Activated CD8-positive, alpha-beta memory T cell treated with anti-CD3 and anti-CD28 coated beads for 1 hour (primary cell): ENCODE results near the gene PCBP4.

Experiments
- DNase-seq, 2 donors: peaks; one replicate each; pipeline ENCODE4 v3.0.0-alpha.2; 2020; ENCODE audit warnings: low read depth in 1 of 2; ENCODE audit errors: extremely low read depth in 1 of 2

The PCBP4 gene

DNA sequence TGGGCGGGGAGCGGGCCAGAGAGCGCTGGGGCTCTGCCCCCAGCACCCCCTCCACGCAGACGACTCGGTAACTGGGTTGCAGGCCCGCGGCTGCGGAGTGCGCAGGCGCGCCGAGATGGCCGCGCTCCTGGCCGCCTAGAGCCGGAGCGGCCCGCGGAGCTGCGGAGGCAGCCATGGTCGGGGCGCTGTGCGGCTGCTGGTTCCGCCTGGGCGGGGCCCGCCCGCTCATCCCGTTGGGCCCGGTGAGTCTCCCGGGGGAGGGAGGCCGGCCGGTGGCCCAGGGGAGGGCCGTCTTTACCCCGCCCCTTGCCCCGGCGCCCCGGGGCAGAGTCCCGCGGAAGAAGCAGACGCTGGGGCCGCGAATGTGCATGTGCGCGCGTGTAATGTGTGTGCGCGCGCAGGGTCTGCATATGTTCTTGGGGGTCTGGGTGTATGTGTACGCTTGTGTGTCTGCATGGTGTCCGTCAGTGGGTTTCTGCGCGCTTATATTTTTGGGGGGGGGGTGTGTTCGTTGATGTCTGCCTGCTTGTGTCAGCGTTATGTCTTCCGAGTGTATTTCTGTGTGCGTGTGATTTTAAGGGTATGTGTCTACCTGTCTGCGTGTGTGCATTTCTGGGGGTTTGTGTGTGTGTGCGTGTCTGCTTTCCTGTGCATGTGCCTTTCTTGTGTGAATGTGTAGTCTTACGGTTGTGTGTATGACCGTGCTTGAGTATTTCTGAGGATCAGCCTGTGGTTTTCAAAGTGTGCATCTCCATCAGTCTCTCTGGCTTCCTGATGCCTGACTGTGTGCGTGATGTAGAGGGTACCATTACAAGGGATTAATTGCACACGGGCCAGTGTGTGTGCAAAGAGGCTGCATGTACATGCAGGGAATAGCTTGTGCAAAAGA lies 8.0 kb upstream of the PCBP4 start, which contains the start of gene ABHD14A:
Gene ABHD14A, plus strand, starts transcription at position 102 of the 889 bp plus-strand sequence. Its CDS starts 72 bp downstream, at position 174.
- DNase-seq = peak in 1 of 2 donors; percentile 54

DNA sequence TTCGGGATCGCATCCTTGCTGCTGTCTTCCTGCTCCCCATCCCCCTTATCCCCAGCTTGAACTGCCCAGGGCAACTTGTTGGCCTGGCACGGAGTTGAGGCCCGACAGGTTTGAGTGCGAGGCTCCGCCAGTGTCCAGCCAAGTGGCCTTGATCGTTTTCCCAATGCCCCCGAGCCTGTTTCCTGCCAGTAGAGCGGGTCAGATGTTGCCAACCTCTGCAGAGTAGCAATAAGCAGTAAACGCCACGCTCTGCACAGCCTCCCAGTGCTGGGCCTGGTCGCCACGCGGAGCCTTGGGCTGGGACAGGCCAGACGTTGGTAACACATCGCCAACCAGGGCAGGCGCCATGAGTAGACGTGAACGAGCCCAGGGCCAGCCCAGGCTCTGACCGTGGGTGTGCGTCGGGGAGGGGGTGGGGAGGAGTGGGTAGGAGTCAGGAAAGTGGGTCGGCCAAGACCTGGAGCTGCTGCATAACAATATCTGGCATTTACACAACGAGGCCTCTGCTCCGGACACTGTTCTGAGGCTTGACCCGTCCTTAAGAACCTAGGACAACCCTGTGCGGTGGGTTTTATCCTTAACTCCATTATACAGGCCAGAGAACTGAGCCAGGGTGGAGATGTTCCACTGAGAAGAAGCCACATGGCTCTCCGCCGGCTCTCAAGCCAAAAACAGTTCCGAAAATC lies 7.2 kb upstream of the PCBP4 start:
- no peak for DNase-seq

DNA sequence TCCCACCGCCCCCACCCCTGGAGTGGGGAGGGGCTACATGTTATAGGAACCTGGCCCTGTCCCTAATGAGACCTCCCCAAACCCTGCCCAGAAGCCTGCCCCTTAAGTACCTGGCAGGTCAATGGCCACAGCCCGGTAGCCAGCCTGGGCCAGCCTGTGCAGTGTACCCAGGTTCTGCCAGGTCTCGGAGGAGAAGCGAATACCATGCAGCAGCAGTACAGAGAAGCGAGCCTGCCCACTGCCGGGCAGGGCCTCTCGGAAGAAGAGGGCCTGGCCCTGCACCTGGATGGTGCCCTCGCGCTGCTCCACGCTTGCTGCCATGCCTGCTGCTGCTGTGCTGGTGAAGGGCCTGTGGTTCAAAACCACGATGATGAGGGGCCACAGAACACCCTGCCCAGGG lies 4.1 kb upstream of the PCBP4 start:
- no peak for DNase-seq

DNA sequence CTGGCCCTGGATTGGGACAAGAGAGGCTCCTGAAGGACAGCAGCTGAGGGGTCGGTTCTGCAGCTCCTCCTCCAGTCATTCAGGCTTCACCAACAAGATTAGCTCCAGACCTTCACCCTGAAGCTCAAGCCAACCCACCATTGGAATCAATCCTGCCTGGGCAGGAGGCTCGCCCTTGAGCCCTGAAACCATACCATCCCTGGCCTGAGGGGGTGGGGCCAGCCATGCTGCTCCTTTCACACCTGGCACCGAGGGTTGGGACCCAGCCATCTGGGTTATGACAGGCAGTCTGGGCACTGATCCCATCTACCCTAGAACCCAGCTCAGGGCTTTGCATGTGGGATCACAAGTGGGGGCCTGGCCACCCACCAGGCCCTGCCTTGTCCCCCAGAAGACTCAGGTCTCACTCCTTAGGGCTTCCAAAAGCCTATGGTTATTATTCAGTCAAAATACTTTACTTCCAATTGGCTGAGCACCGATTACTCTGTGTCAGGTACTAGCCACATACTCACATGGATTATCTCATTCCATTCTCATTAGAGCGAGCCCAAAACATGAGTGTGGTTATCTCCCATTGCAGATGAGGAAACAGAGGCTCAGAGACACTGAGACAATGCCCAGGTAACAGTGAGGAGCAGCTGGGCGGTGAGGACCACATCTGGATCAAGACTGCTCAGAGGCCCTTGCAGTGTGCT lies 3.5 kb upstream of the PCBP4 start:
- no peak for DNase-seq

DNA sequence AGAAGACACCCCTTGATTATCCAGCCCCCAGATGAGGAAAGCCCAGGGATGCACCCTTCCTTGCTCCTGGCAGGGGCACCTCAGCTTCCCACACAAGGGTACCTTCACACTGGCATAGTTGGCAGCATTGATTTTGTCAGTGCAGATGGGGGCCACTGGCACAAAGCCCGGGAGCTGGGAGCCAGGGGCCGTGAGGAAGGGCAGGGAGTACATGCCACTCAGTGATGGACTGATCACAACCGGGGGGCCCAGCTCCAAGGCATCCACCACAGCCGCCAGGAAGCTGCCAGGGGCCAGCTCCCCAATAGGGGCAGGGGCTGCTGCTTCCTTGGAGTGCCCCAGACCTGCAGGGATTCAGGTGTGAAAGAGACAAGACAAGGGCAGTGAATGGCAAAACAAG lies 2.6 kb upstream of the PCBP4 start:
- DNase-seq = no peak

DNA sequence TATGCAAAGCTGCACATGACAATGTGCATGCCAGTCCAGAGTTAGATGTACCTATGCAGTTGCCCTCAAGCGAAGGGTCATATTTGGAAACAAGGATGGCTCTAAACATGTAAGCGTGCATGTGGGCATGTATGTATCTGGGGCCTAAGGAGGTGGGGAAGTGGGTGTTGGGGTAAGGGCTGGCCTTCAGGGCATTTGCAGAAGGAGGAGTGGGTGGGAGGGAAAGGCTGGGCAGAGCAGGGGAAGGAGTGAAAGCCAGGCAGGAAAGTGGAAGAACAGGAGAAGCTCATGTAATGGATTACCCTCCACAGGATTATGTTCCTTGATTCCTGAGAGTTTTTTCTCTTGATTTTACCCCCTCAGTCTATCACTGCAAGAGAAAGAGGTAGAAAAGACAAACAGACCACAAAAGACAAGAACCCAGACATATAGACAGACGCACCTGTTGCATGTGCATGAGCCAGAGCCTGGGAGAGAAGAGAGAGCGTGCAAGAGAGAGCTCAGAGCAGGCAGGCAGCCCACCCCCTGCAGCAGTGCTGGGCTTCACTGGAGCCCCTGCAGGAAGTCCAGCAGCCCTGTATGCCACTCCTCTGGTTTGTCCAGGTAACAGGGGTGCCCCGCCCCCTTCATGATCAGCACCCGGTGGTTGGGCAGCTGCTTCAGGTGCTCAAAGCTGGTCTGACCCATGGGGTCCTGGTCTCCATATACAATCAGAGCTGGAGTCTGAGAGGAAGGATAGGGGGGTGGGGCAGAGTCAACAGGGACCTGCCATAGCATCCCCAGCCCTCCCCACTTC lies 1.8 kb upstream of the PCBP4 start:
- DNase-seq = no peak

DNA sequence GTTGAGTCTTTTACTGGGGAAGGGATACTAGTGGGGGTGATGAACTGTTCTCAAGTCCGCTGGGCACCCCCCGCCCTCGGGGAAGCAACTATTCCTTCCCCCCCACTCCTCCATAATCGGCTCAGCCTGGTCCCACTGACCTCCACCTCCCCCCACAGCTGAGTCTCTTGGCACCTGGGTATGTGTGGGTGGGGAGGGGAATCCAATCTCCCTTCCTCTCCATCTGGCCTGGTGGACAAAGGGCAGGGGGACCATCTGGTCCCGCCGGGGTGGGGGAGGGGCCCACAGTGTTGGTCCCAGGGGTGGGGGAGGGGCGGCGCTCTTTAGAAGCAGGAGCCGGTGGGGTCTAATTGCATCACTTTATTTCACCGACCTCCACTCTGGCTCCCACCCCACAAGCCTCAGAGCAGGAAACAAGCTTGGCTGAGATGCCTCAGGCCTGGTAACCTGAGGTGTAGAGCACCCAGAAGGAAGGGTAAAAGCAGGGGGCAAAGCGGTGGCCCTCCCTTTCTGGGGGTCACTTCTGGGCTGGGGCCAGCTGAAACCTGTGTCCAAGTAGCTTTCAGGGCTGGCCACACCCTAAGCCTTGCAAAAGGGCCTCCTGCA lies 1.0 kb upstream of the PCBP4 start:
- no peak for DNase-seq

DNA sequence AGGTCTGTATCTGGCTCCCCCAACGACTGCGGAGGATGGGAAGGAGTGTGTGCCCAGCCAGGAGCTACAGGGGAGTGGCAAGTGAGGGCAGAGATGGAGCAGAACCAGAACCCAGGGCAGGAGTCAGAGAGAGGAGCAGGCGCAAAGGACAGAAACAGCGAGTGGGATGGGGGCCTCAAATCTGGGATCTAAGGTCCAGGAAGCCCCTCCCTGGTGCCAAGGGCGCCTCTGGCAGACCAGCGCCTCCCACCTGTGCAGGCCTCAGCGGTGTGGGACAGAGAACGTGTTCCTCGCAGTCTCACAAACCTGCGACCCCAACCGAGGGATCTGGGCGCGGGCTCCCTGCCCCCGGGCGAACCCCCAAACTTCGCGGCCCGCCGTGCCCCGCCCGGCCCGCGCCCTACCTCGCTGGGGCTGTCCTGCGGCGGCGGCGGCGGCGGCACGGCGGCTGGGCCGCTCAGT lies 301 bp downstream of the PCBP4 start:
- no peak for DNase-seq

DNA sequence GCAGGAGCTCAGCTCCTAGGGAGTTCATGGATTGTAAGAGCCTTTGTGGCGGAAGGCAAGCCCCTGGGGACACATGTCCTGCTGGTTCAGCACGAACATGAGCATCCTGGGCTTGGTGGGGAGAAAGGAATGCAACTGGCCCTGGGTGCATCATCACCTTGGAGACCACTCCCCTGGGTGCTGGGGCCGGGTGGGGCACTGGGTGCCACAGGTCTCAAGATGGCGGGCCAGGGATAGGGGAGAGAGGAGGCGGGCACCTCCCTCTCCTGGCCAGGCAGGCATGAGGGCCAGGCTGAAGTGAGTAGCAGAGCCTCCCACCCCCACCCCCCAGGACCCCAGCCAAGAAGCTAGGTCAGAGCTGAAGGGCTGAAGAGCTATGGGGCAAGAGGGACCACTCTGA lies 768 bp downstream of the PCBP4 start:
- no peak for DNase-seq

DNA sequence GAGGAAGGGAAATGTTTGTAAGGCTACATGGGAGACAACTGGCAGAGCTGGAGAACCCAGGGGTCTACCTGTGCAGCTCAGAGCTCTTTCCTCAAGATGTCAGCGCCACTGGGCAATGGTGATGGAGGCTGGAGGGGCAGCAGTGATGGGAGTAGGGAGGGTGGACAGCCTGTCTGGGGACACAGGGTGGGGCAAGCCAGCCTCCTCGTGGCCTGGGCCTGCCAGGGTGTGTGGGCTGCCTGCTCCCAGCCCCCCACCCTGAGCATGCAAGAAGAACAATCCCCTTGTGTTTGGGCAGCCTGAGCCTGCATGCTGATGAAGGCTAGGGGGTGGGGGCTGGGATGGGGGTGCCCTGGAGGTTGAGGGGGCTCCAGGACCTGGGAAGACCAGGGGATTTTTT lies 1.2 kb downstream of the PCBP4 start:
- no peak for DNase-seq

DNA sequence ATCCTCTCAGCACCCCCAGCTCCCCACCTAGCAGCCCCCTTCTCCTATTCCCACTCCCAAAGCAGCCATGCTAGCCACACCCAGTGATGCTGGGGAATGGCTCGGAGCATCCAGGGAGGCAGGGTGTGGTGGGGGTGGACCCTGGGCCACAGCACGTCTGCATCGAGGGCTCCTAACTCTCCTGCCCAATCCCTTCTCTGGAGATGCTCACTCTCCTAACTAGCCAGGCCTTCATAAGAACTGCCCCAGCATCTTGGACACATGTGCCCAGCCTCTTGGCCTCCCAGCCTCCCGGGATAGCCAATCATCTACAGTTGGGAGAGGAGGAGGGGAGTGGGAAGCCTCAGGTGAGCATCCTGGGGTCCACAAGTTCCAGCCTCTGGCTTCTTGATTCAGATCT lies 2.7 kb downstream of the PCBP4 start:
- DNase-seq = no peak

DNA sequence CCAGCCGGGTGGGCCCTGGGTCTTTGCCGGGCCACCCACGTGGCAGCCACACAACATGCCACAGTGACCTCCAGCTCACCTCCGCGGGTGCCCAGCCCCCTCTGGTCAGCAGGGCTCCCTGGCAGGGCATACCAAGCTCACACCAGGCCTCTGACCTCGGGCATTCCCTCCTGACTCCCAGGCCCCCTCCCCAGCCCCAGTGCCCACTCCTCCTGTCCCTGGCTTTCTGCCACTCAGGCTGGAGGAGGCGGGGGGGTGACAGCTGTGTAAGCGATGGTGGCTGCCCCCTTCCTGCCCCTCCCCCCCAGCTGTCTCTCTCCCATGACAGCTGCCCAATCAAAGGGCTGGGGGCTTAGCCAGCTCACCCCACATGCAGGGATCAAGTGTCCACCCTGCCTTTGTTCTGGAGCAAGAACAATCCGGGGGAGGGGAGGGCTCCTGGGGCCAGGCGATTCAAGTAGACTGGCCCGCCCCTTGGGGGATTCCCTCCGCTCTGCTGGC lies 3.3 kb downstream of the PCBP4 start:
- DNase-seq = no peak

DNA sequence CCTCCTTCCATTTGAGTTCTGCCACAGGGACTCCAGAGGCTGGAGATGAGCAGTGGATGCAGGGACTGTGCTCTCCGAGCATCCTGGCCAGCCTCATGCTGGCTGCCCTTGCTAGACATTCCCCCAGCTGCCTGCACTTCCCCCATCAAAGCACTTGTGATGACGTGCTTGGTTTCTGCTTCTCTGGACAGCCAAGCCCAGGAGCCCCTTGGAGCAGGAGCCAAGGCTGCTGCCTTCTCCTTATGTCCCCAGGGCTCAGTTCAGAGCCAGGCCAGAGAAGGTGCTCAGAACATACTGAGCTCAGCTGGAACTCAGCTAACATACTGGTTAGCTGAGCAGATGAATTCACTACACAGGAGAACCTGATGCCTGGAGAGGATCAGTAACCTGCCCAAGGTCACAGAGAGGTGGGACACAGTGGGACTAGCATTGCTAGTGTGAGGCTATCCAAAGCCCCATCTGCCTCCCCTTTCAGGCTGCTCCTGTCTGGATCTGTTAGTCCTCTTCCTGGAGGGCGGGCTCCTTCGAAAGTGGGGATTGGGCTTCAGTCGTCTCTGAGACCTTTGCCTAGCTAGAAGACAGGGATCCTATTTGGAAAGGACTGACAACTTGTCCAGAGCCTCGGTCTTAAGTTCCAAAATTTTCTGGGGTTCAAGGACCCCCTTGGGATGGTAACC lies 4.3 kb downstream of the PCBP4 start:
- DNase-seq = no peak

DNA sequence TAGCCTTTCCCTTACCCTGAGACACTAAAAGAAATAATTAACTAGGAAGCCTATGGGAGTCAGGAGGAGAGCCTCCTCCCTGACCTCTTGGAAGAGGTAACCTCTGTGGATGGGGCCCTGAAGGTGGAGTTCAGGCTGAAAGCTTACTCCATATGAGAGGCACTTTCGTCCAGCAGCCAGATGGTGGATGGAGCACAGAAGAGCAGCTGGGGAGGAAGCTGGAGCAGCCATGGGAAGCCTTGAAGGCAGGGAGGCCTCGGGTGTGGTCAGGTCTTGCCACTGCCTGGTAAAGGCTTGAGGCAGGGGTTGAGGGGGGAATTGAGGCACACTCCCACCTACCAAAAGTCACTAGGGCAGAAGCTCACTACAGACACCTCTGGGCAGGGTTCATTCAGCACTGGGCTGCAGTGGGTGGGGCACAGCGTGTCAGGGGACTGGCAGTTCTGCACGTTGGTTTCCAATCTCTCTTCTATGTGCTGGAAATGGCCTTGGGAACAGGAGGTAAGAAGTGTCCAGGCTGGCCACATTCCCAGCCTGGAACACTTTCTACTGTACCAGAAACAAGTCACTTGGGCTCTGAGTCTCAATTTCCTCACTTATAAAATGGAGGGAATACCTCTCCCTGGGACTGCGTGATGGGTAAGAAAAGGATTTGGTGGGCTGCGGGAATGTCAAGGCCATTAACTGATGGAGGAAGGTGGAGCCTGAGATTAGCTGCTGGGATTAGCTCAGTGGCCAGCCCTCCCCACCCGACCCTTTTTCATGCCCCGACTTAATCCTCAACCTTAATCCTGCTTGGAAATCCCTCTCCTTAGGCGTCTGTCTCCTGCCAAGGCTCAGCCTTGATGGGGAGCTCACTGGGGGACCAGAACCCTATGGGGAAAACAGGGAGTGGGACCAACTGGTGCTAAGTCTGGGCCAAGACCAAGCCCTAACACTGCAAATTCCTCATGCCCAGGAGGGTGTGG lies 5.4 kb downstream of the PCBP4 start:
- DNase-seq = no peak

DNA sequence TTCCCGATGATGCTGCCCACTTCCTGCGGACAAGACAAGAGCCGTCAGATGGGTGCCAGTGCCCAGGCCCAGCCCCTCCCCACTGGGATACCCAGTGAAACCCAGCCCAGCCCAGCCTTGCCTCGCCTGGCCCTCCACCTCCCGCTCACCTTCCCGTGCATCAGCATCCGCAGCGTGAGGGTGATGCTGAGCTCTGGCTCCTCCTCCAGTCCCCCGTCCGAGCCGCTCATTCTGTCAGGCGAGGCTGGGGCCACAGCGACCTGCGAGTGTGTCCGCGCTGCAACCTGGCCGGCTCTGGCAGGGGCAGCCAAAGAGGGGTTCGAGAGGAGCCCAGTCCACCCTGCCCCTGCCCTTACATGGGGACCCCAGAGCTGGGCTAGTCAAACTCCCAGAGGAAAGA lies 6.2 kb downstream of the PCBP4 start:
- DNase-seq = no peak

DNA sequence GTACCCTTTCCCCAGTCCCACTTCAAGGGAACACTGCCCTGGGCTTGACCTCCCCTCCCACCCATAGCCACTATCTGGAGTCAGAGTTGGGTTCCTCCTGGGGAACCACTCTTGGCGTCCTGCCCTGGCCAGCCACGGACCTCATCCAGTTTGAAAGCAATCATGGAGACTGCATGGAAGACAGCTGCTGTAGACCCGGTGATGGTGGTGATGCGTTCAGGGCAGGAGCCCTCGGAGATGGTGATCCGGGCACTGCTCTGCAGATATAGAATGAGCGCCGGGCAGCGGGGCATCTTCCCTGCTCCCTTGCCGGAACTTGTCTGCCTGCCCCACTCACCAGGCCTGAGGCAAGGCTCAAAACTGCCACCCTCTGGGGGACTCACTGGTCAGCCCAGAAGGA lies 6.9 kb downstream of the PCBP4 start:
- DNase-seq = no peak

DNA sequence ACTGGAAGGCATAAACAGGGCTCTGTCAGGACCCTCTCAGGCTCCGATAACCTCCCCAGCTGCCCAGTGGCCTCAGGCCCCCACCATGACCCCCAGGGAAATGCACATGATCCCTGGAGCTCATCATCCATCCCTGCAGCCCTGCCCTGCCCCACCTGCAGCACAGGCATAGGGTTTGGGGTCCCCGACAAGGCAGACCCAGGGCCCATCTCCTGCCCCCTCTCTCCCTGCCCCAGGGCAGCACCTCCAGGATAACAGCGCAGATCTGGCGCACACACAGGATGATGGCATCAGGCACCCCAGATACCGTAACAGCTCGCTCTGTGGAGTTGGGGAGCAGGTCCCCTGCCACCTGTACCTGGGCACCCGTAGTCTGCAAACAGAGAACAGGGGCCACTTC lies 7.6 kb downstream of the PCBP4 start:
- DNase-seq = no peak
